HepG2 (cell line): Measurements from ENCODE around the gene SLC25A43. TPM values are rescaled to one million over a fixed set of nuclear protein-coding genes. Genes with fewer than 3 reads are reported as not detected.
A peak's percentile ranks its signal among the peaks of the same experiment; 100 is the strongest.

ENCODE experiments used
- ARHGAP35 ChIP-seq: sonication (generic); formaldehyde crosslinking; IDR thresholded peaks from 2 replicates; pipeline ENCODE4 v1.9.0; 2022; ENCODE audit warnings: mild to moderate bottlenecking, inconsistent platforms, moderate library complexity, missing genetic modification reagents, borderline replicate concordance
- ARID4A ChIP-seq: sonication (generic); formaldehyde crosslinking; IDR thresholded peaks from 2 replicates; pipeline ENCODE4 v1.5.0; 2020; ENCODE audit warnings: mild to moderate bottlenecking, missing genetic modification reagents, borderline replicate concordance
- ERF ChIP-seq: IDR thresholded peaks from 2 replicates; pipeline ENCODE4 v1.6.1; 2018; ENCODE audit warnings: missing biosample characterization, missing genetic modification reagents
- ETV5 ChIP-seq: IDR thresholded peaks from 2 replicates; pipeline ENCODE4 v1.6.1; 2018; ENCODE audit warnings: missing biosample characterization, missing genetic modification reagents, inconsistent platforms, borderline replicate concordance
- HCFC1 ChIP-seq: fragments of 150-350 bp; IDR thresholded peaks from 2 replicates; pipeline ENCODE4 v1.6.1; 2014; ENCODE audit warnings: low read depth, low read length
- HMGXB4 ChIP-seq, 2 experiments: sonication (generic) in 1 of 2; formaldehyde crosslinking in 1 of 2; IDR thresholded peaks; 2 replicates each; pipeline versions ENCODE4 v1.4.0 to v1.6.1; 2018 to 2020; ENCODE audit warnings: missing genetic modification reagents in 2 of 2, borderline replicate concordance in 1 of 2, low read depth in 1 of 2, mild to moderate bottlenecking in 1 of 2, missing biosample characterization in 1 of 2
- KDM2A ChIP-seq: sonication (generic); formaldehyde crosslinking; IDR thresholded peaks from 2 replicates; pipeline ENCODE4 v1.4.0; 2020; ENCODE audit warnings: low read depth, missing genetic modification reagents, borderline replicate concordance
- KDM5A ChIP-seq: fragments of 200-600 bp; sonication (generic); IDR thresholded peaks from 2 replicates; pipeline ENCODE4 v1.7.0; 2018; ENCODE audit warnings: antibody characterized with exemption, mild to moderate bottlenecking, low read length, borderline replicate concordance
- MATR3 ChIP-seq: sonication (generic); formaldehyde crosslinking; IDR thresholded peaks from 2 replicates; pipeline ENCODE4 v1.4.0; 2020; ENCODE audit warnings: missing genetic modification reagents
- MBNL3 ChIP-seq: fragments of 250-450 bp; sonication (Bioruptor Pico); conservative IDR thresholded peaks from 2 replicates; pipeline ENCODE4 v1.8.0; 2022; ENCODE audit warnings: mild to moderate bottlenecking, inconsistent platforms
- PAXIP1 ChIP-seq: sonication (generic); formaldehyde crosslinking; conservative IDR thresholded peaks from 2 replicates; pipeline ENCODE4 v1.4.0; 2020; ENCODE audit warnings: mild to moderate bottlenecking, missing genetic modification reagents, moderate library complexity
- POGZ ChIP-seq: sonication (generic); formaldehyde crosslinking; IDR thresholded peaks from 2 replicates; pipeline ENCODE4 v1.4.0; 2020; ENCODE audit warnings: mild to moderate bottlenecking, missing genetic modification reagents
- RAD21 ChIP-seq: fragments of 450-650 bp; formaldehyde crosslinking; IDR thresholded peaks from 2 replicates; pipeline ENCODE4 v1.5.0; 2020; ENCODE audit warnings: mild to moderate bottlenecking
- SALL1 ChIP-seq: sonication (generic); formaldehyde crosslinking; IDR thresholded peaks from 2 replicates; pipeline ENCODE4 v1.8.0; 2022; ENCODE audit warnings: mild to moderate bottlenecking, missing genetic modification reagents
- SAP130 ChIP-seq: IDR thresholded peaks from 2 replicates; pipeline ENCODE4 v1.6.1; 2016; ENCODE audit warnings: low read depth
- SMAD9 ChIP-seq: sonication (generic); formaldehyde crosslinking; IDR thresholded peaks from 2 replicates; pipeline ENCODE4 v1.5.1; 2020; ENCODE audit warnings: mild to moderate bottlenecking, missing genetic modification reagents
- TAF1 ChIP-seq: sonication (generic); formaldehyde crosslinking; IDR thresholded peaks from 2 replicates; pipeline ENCODE4 v1.4.0; 2020; ENCODE audit warnings: missing genetic modification reagents
- ZFP62 ChIP-seq: sonication (generic); formaldehyde crosslinking; IDR thresholded peaks from 2 replicates; pipeline ENCODE4 v1.4.0; 2020; ENCODE audit warnings: missing genetic modification reagents
- ZNF713 ChIP-seq: sonication (generic); formaldehyde crosslinking; IDR thresholded peaks from 2 replicates; pipeline ENCODE4 v1.4.0; 2020; ENCODE audit warnings: mild to moderate bottlenecking, missing genetic modification reagents
- ZNF747 ChIP-seq: sonication (generic); formaldehyde crosslinking; IDR thresholded peaks from 2 replicates; pipeline ENCODE4 v1.8.1; 2023; ENCODE audit warnings: missing genetic modification reagents, mild to moderate bottlenecking, borderline replicate concordance
- polyA plus RNA-seq, 8 experiments: library from polyadenylated mRNA; depleted of rRNA in 3 of 8; stranded (reverse) in 7 of 8; unstranded in 1 of 8; fragments of >200 nt; fragmentation: Illumina TruSeq in 4 of 8; extraction: Trizol in 4 of 8; gene quantifications; 2 replicates each; pipeline versions ENCODE4 v1.2.1 to v1.2.3, GENCODE V29; 2011 to 2016; ENCODE audit warnings: low read depth in 4 of 8, missing spikeins in 1 of 8, mixed read lengths in 1 of 8; ENCODE audit not compliant: insufficient read depth in 1 of 8
- total RNA-seq, 5 experiments: library from RNA; depleted of rRNA; stranded (reverse); fragments of >200 nt; fragmentation: Illumina TruSeq; extraction: Trizol; gene quantifications; 2 replicates each; pipeline ENCODE4 v1.2.3, GENCODE V29; 2016; ENCODE audit warnings: low read depth in 1 of 5

The SLC25A43 gene
- total and polyA plus RNA-seq, 2 of the 13 experiments (the other 11 are each of a cell fraction or from before 2014, with no cell fraction given), result 5.8 to 13.2 TPM

- TF ChIP-seq PAXIP1 (CRISPR knock-in tag), result no peak; the same call in 1 of the 2 replicates
- TF ChIP-seq KDM5A, result 0 out of 2 replicates have a peak, but pooled peaks have one; percentile 21
- TF ChIP-seq MATR3 (CRISPR knock-in tag), result no peak
- TF ChIP-seq MBNL3, result no peak
- TF ChIP-seq ETV5, result peak; percentile 54; the same call in 1 of the 2 replicates
- TF ChIP-seq SMAD9 (CRISPR knock-in tag), result no peak
- peak; percentile 64 for TF ChIP-seq SAP130 (CRISPR knock-in tag)
- no peak for TF ChIP-seq ZNF747 (CRISPR knock-in tag)
- 0 out of 2 replicates have a peak, but pooled peaks have one; percentile 28 for TF ChIP-seq TAF1
- TF ChIP-seq ZNF713 (CRISPR knock-in tag), result no peak
- TF ChIP-seq HMGXB4 (CRISPR knock-in tag; IDR thresholded peaks at IDR 0.05; ENCODE audit: borderline replicate concordance in 1 of 2, low read depth in 1 of 2), result peak; percentile 76 to 82; a peak in 3 of 4 replicates
- TF ChIP-seq ZFP62 (CRISPR knock-in tag), result no peak
- peak; percentile 56; the same call in 1 of the 2 replicates for TF ChIP-seq KDM2A (CRISPR knock-in tag)
- TF ChIP-seq ARID4A (CRISPR knock-in tag), result peak; percentile 38; the same call in 1 of the 2 replicates
- TF ChIP-seq SALL1 (CRISPR knock-in tag), result peak; percentile 52
- TF ChIP-seq ARHGAP35 (CRISPR knock-in tag), result no peak
- TF ChIP-seq POGZ (CRISPR knock-in tag), result 0 out of 2 replicates have a peak, but pooled peaks have one; percentile 24
- peak; percentile 77 for TF ChIP-seq RAD21 (CRISPR knock-in tag)
- 0 out of 2 replicates have a peak, but pooled peaks have one; percentile 13 for TF ChIP-seq HCFC1
- peak; percentile 32; the same call in 1 of the 2 replicates for TF ChIP-seq ERF (CRISPR knock-in tag)
Observed at GRCh38 chrX:119468551-119469312, 69.6 kb downstream of the SLC25A43 start (continued).
